Measurements from ENCODE around the gene LRSAM1. TPM values are rescaled to one million over a fixed set of nuclear protein-coding genes. Genes with fewer than 3 reads are reported as not detected.

LRSAM1 gene
- total RNA-seq, 1 donor from 2014 or later = 35.4 TPM

DNA sequence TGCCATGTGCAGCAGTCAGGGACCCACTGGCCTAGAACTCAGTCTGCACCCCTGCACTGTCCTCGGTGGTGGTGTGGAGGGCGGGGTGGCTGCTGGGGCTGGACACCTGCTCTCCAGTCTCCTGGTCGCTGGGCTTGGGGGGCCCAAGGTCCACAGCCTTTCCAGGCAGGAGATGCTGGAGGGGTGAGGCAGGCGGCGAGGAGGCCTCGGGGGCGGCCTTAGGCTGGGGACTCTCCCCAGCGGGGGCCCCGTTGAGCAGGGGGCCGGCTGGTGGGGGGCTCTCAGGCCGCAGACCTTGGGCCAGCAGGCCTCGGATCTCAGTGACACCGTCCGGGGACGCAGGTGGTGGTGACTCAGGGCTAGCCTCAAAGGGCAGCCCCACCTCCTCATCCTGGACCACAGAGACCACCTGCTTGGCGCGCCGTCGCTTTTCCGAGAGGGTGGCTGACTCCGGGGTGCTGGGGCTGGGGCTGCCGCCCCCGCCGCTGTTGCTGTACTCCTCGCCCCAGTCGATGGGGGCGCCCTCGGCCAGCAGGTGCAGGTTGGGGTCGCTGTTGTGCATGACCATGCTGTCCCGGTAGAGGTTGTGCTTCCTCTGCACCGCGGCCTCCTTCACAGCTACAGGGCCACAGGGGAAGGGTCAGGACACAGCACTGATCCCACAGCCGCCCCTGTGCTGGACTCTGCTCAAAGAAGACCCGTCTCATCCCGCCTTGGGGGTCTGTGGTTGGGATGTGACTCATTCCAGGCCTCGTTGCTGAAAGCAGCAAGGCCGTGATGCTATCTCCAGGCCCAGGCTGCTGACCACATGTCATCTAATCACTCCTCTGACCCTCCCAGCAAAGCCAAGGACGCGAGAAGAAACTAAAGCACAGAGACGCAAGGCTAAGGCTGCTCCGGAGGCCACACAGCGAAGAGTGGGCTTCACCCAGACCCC is 55.8 kb downstream of the LRSAM1 start:
- H3K4me1 ChIP-seq = peaks cover 26% of the 10 kb centered on the region
- intact Hi-C loops (cut with micrococcal nuclease) = loop anchor here (10.0 kb wide), 1 partner anchor 418 kb away; no protein-coding TSS in a partner anchor
- TF ChIP-seq, protein P1, sequence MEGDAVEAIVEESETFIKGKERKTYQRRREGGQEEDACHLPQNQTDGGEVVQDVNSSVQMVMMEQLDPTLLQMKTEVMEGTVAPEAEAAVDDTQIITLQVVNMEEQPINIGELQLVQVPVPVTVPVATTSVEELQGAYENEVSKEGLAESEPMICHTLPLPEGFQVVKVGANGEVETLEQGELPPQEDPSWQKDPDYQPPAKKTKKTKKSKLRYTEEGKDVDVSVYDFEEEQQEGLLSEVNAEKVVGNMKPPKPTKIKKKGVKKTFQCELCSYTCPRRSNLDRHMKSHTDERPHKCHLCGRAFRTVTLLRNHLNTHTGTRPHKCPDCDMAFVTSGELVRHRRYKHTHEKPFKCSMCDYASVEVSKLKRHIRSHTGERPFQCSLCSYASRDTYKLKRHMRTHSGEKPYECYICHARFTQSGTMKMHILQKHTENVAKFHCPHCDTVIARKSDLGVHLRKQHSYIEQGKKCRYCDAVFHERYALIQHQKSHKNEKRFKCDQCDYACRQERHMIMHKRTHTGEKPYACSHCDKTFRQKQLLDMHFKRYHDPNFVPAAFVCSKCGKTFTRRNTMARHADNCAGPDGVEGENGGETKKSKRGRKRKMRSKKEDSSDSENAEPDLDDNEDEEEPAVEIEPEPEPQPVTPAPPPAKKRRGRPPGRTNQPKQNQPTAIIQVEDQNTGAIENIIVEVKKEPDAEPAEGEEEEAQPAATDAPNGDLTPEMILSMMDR (IDR thresholded peaks at IDR 0.05; ENCODE audit: borderline replicate concordance) = no peak
- H3K9me3 ChIP-seq (replicated peaks) = no peaks in the 10 kb centered on the region
- no peak overlapping the region for H3K4me3 ChIP-seq
- no peak overlapping the region for H3K27ac ChIP-seq (replicated peaks)
- DNase-seq = no peak
- H3K36me3 ChIP-seq = peaks cover 53% of the 10 kb centered on the region
- no peaks in the 10 kb centered on the region for H3K27me3 ChIP-seq (ENCODE audit: low read depth)

GRCh38 chr9:127507751-127508648 is 56.7 kb downstream of the LRSAM1 start:
- peaks cover 26% of the 10 kb centered on the region for H3K4me1 ChIP-seq
- no peak overlapping the region for H3K4me3 ChIP-seq
- peaks cover 52% of the 10 kb centered on the region for H3K36me3 ChIP-seq
- intact Hi-C loops (cut with micrococcal nuclease) = loop anchor here (10.0 kb wide), 1 partner anchor 417 kb away; no protein-coding TSS in a partner anchor
- H3K27ac ChIP-seq (replicated peaks) = no peak overlapping the region
- TF ChIP-seq, protein P1 (IDR thresholded peaks at IDR 0.05; ENCODE audit: borderline replicate concordance) = no peak
- no peaks in the 10 kb centered on the region for H3K27me3 ChIP-seq (ENCODE audit: low read depth)
- H3K9me3 ChIP-seq (replicated peaks) = no peaks in the 10 kb centered on the region
- no peak for DNase-seq

- H3K27me3 ChIP-seq (ENCODE audit: low read depth) = no peaks in the 10 kb centered on the region
- H3K27ac ChIP-seq (replicated peaks) = peak overlapping the region; percentile 78
- no peaks in the 10 kb centered on the region for H3K9me3 ChIP-seq (replicated peaks)
- no peak overlapping the region for H3K4me3 ChIP-seq
- TF ChIP-seq, protein P1 (IDR thresholded peaks at IDR 0.05; ENCODE audit: borderline replicate concordance) = no peak
- intact Hi-C loops (cut with micrococcal nuclease) = loop anchor here (10.0 kb wide), 1 partner anchor 416 kb away; no protein-coding TSS in a partner anchor
- H3K4me1 ChIP-seq = peaks cover 26% of the 10 kb centered on the region
- no peak for DNase-seq
- H3K36me3 ChIP-seq = peaks cover 52% of the 10 kb centered on the region
Measured at GRCh38 chr9:127508901-127509260, 57.6 kb downstream of the LRSAM1 start.

- Histone ChIP-seq H3K4me1 (peaks cover 26% of the 10 kb centered on the region), H3K9me3 (replicated peaks) (no peaks in the 10 kb centered on the region), H3K4me3 (no peak overlapping the region), H3K36me3 (peaks cover 55% of the 10 kb centered on the region), H3K27ac (replicated peaks) (peak overlapping the region; percentile 78), H3K27me3 (ENCODE audit: low read depth) (no peaks in the 10 kb centered on the region)
- intact Hi-C loops (cut with micrococcal nuclease) = loop anchor here (10.0 kb wide), 1 partner anchor 415 kb away; no protein-coding TSS in a partner anchor
- DNase-seq = no peak
- TF ChIP-seq, protein P1 (IDR thresholded peaks at IDR 0.05; ENCODE audit: borderline replicate concordance) = no peak
Measured at GRCh38 chr9:127509261-127509954, 58.1 kb downstream of the LRSAM1 start.

DNA sequence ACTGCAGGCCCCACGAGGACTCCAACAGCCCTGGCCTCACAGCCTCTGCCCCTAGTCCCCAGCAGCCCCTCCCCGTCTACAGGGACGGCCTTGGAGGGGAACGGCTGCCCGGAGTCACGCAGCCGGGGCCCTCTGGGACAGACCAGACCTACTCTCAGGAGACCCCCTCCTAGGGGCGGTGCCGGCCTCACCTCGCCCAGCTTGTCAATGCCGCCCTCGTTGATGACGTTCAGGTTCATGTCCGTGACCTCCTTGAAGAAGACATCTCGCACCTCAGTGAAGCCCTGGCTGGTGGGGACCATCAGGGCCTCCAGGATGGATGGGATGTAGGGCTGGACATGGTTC is 58.6 kb downstream of the LRSAM1 start:
- Histone ChIP-seq H3K4me1 (peaks cover 26% of the 10 kb centered on the region), H3K9me3 (replicated peaks) (no peaks in the 10 kb centered on the region), H3K36me3 (peaks cover 55% of the 10 kb centered on the region), H3K27me3 (ENCODE audit: low read depth) (no peaks in the 10 kb centered on the region), H3K27ac (replicated peaks) (peak overlapping the region; percentile 78), H3K4me3 (no peak overlapping the region)
- TF ChIP-seq, protein P1 (IDR thresholded peaks at IDR 0.05; ENCODE audit: borderline replicate concordance) = no peak
- no peak for DNase-seq
- intact Hi-C loops (cut with micrococcal nuclease) = loop anchor here (10.0 kb wide), 1 partner anchor 415 kb away; no protein-coding TSS in a partner anchor

Data from left ventricle myocardium inferior (tissue), 1 donor.